ENCODE measurements around the gene CD68.

- TF ChIP-seq CTCF (IDR thresholded peaks at IDR 0.05; ENCODE audit: low read depth, low read length) (no peak), EZH2phosphoT487 (IDR thresholded peaks at IDR 0.05; ENCODE audit: low read depth) (no peak)
These were observed 9.2 kb downstream of the CD68 start for GRCh38 chr17:7588553-7589203.

Measured in OCI-LY3 (cell line).